ENCODE data around the gene PSMA3.

DNA sequence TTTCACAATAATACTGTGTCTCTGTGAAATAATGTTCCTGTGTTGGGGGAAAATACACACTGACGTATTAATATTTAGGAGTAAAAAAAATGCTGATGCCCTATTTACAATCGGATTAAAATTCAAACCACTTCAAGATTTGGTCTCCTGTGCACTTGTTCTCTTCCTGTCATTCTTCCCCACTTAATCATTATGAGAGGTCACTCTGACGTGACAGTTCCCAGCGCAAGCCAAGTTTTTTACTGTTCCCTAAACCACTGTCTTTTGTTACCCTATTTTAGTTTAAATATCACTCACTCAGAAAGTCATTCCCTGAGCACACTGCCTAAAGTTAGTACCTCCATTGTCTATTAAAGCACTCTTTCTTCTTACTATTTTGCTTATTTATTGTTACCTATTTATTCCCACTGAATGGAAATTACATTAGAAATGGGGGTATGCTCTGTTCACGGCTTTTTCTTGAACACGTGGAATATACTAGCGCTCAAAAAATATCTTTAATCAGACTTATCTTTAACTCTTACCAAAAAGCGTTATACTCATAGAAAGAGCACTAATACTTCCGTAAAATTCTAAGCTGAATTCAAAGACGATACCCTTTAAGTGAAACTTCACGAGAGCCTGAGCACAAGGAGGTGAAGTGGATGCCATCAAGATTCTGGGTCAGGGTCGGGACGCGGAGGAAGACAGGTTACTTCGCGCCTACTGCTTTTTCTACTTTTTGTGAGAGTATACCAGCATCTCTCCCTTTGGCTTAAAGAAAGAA is 670 bp upstream of the PSMA3 start:
- no peak for TF ChIP-seq EZH2 (optimal IDR thresholded peaks at IDR 0.05; ENCODE audit: low read depth, low read length)
- TF ChIP-seq, protein P1, sequence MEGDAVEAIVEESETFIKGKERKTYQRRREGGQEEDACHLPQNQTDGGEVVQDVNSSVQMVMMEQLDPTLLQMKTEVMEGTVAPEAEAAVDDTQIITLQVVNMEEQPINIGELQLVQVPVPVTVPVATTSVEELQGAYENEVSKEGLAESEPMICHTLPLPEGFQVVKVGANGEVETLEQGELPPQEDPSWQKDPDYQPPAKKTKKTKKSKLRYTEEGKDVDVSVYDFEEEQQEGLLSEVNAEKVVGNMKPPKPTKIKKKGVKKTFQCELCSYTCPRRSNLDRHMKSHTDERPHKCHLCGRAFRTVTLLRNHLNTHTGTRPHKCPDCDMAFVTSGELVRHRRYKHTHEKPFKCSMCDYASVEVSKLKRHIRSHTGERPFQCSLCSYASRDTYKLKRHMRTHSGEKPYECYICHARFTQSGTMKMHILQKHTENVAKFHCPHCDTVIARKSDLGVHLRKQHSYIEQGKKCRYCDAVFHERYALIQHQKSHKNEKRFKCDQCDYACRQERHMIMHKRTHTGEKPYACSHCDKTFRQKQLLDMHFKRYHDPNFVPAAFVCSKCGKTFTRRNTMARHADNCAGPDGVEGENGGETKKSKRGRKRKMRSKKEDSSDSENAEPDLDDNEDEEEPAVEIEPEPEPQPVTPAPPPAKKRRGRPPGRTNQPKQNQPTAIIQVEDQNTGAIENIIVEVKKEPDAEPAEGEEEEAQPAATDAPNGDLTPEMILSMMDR (IDR thresholded peaks at IDR 0.05; ENCODE audit: low read length): no peak
